H1 (cell line): ENCODE results near the gene ADCY3.

Experiments
- CREB1 ChIP-seq: IDR thresholded peaks from 2 replicates; pipeline ENCODE4 v1.6.1; 2012; ENCODE audit warnings: inconsistent platforms
- YY1 ChIP-seq: IDR thresholded peaks from 2 replicates; pipeline ENCODE4 v1.6.1; 2011; ENCODE audit warnings: low read depth, mild to moderate bottlenecking, low read length

GRCh38 chr2:24774373-24774772 lies 145.7 kb downstream of the ADCY3 start:
- TF ChIP-seq CREB1 (no peak), YY1 (no peak)
